ENCODE results near the gene ZBTB17.

The ZBTB17 gene

GRCh38 chr1:16010837-16011236 is 34.9 kb upstream of the ZBTB17 start:
- TF ChIP-seq CEBPB (IDR thresholded peaks at IDR 0.05): no peak

- TF ChIP-seq YY1 (IDR thresholded peaks at IDR 0.05; ENCODE audit: low read depth) (no peak), TEAD4 (IDR thresholded peaks at IDR 0.05) (no peak), NFIC (IDR thresholded peaks at IDR 0.05) (no peak), EP300 (IDR thresholded peaks at IDR 0.05; ENCODE audit: borderline replicate concordance) (no peak), TCF12 (IDR thresholded peaks at IDR 0.05; ENCODE audit: low read depth) (no peak), CREB1 (IDR thresholded peaks at IDR 0.05; ENCODE audit: low read depth) (no peak), RAD21 (IDR thresholded peaks at IDR 0.05; ENCODE audit: low read depth) (no peak), EGR1 (IDR thresholded peaks at IDR 0.05) (no peak), CEBPB (IDR thresholded peaks at IDR 0.05) (no peak), ZBTB7A (IDR thresholded peaks at IDR 0.05; ENCODE audit: low read depth) (no peak), TAF1 (IDR thresholded peaks at IDR 0.05; ENCODE audit: low read depth) (no peak), FOXM1 (IDR thresholded peaks at IDR 0.05; ENCODE audit: borderline replicate concordance, low read depth) (no peak)
- TF ChIP-seq, protein P1, sequence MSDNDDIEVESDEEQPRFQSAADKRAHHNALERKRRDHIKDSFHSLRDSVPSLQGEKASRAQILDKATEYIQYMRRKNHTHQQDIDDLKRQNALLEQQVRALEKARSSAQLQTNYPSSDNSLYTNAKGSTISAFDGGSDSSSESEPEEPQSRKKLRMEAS (IDR thresholded peaks at IDR 0.05): no peak
- TF ChIP-seq, protein P2, sequence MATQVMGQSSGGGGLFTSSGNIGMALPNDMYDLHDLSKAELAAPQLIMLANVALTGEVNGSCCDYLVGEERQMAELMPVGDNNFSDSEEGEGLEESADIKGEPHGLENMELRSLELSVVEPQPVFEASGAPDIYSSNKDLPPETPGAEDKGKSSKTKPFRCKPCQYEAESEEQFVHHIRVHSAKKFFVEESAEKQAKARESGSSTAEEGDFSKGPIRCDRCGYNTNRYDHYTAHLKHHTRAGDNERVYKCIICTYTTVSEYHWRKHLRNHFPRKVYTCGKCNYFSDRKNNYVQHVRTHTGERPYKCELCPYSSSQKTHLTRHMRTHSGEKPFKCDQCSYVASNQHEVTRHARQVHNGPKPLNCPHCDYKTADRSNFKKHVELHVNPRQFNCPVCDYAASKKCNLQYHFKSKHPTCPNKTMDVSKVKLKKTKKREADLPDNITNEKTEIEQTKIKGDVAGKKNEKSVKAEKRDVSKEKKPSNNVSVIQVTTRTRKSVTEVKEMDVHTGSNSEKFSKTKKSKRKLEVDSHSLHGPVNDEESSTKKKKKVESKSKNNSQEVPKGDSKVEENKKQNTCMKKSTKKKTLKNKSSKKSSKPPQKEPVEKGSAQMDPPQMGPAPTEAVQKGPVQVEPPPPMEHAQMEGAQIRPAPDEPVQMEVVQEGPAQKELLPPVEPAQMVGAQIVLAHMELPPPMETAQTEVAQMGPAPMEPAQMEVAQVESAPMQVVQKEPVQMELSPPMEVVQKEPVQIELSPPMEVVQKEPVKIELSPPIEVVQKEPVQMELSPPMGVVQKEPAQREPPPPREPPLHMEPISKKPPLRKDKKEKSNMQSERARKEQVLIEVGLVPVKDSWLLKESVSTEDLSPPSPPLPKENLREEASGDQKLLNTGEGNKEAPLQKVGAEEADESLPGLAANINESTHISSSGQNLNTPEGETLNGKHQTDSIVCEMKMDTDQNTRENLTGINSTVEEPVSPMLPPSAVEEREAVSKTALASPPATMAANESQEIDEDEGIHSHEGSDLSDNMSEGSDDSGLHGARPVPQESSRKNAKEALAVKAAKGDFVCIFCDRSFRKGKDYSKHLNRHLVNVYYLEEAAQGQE (IDR thresholded peaks at IDR 0.05; ENCODE audit: low read depth): no peak
- TF ChIP-seq, protein P3, sequence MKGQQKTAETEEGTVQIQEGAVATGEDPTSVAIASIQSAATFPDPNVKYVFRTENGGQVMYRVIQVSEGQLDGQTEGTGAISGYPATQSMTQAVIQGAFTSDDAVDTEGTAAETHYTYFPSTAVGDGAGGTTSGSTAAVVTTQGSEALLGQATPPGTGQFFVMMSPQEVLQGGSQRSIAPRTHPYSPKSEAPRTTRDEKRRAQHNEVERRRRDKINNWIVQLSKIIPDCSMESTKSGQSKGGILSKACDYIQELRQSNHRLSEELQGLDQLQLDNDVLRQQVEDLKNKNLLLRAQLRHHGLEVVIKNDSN (IDR thresholded peaks at IDR 0.05): no peak
Observed at GRCh38 chr1:16009678-16010077, 33.8 kb upstream of the ZBTB17 start.

DNA sequence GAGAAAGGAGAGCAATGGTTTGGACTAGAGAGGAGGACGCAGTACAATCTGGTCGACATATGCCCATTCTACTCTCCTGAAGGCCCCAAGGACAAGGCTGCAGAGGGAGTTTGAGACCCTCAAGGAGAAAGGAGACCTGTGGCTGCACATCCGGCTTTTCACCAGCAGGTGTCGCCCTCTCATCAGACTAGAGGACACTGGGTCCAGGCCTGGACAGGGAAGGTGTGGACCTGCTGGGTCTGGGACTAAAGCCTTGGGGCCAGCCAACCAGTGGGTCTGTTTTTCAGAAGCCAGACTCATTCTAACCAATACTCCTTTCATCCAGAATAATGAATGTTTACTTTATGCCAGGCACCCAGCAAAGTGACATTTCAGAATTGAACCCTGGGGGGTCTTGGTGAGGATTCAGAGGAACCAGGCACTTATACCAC is 33.1 kb upstream of the ZBTB17 start:
- TF ChIP-seq FOXM1 (IDR thresholded peaks at IDR 0.05; ENCODE audit: borderline replicate concordance, low read depth): no peak
- TF ChIP-seq RAD21 (IDR thresholded peaks at IDR 0.05; ENCODE audit: low read depth): peak; percentile 99
- TF ChIP-seq EP300 (IDR thresholded peaks at IDR 0.05; ENCODE audit: borderline replicate concordance): no peak
- TF ChIP-seq ZBTB7A (IDR thresholded peaks at IDR 0.05; ENCODE audit: low read depth): 0 out of 2 replicates have a peak, but pooled peaks have one; percentile 33
- TF ChIP-seq, protein P1 (IDR thresholded peaks at IDR 0.05): no peak
- TF ChIP-seq NFIC (IDR thresholded peaks at IDR 0.05): no peak

DNA sequence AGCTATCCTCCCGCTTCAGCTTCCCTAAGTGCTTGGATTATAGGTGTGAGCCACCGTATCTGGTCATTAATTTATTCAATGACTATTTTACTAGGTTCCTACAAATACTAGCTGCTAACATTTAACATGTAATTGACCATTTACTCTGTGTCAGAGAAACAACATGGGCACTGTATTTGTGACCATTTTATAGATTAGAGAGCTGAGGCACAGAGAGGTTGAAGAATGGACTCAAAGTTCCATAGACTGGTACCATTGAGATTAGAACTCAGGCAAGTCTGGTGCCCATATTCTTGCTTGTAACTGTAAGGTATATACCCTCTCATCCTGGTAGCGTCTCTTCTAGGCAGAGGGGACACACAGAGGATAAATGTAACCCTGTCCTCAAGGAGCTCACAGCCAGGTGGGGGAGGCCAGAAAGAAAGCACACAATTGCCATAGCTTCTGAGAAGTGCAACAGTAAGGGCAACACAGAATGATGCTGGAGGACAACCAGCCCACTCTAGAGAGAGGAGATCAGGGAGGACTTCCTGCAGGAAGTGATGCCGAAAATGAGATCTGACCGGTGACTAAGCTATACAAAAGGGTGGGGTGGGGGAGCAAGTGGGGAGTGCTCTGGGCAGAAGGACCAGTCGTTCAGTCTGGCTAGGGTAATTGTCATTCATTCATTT is 31.9 kb upstream of the ZBTB17 start:
- TF ChIP-seq EP300 (IDR thresholded peaks at IDR 0.05; ENCODE audit: borderline replicate concordance) (no peak), ZBTB7A (IDR thresholded peaks at IDR 0.05; ENCODE audit: low read depth) (no peak), RAD21 (IDR thresholded peaks at IDR 0.05; ENCODE audit: low read depth) (no peak), TAF1 (IDR thresholded peaks at IDR 0.05; ENCODE audit: low read depth) (no peak), NFIC (IDR thresholded peaks at IDR 0.05) (no peak)
- TF ChIP-seq, protein P1 (IDR thresholded peaks at IDR 0.05): no peak

GRCh38 chr1:16006552-16007485 is 30.9 kb upstream of the ZBTB17 start:
- TF ChIP-seq FOXM1 (IDR thresholded peaks at IDR 0.05; ENCODE audit: borderline replicate concordance, low read depth) (no peak), YY1 (IDR thresholded peaks at IDR 0.05; ENCODE audit: low read depth) (no peak), CEBPB (IDR thresholded peaks at IDR 0.05) (no peak), CREB1 (IDR thresholded peaks at IDR 0.05; ENCODE audit: low read depth) (no peak), TEAD4 (IDR thresholded peaks at IDR 0.05) (no peak), EGR1 (IDR thresholded peaks at IDR 0.05) (no peak), RAD21 (IDR thresholded peaks at IDR 0.05; ENCODE audit: low read depth) (no peak), NFIC (IDR thresholded peaks at IDR 0.05) (no peak), TAF1 (IDR thresholded peaks at IDR 0.05; ENCODE audit: low read depth) (no peak), EP300 (IDR thresholded peaks at IDR 0.05; ENCODE audit: borderline replicate concordance) (no peak), TCF12 (IDR thresholded peaks at IDR 0.05; ENCODE audit: low read depth) (no peak), ZBTB7A (IDR thresholded peaks at IDR 0.05; ENCODE audit: low read depth) (no peak)
- TF ChIP-seq, protein P2 (IDR thresholded peaks at IDR 0.05; ENCODE audit: low read depth): no peak
- TF ChIP-seq, protein P1 (IDR thresholded peaks at IDR 0.05): no peak
- TF ChIP-seq, protein P3 (IDR thresholded peaks at IDR 0.05): no peak

All from Ishikawa (cell line).